ENCODE data around the gene OR10A6. TPM values are rescaled to one million over a fixed set of nuclear protein-coding genes. Genes with fewer than 3 reads are reported as not detected.

The OR10A6 gene, protein sequence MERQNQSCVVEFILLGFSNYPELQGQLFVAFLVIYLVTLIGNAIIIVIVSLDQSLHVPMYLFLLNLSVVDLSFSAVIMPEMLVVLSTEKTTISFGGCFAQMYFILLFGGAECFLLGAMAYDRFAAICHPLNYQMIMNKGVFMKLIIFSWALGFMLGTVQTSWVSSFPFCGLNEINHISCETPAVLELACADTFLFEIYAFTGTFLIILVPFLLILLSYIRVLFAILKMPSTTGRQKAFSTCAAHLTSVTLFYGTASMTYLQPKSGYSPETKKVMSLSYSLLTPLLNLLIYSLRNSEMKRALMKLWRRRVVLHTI
- total RNA-seq (2021) (not detected in 2 replicates), Bru-seq, nascent RNA (percentile 9 among the genes with signal in this experiment), BruChase-seq, experiment 1, labeled RNA remaining after a 2-hour chase (not detected), BruChase-seq, experiment 2, labeled RNA remaining after a 6-hour chase (not detected)
- long read RNA-seq = 0 reads

- Histone ChIP-seq H4K20me1 (ENCODE audit: insufficient read depth) (no peaks in the 10 kb centered on the region), H2AFZ (no peak within 1 kb of the TSS), H3K36me3 (ENCODE audit: low read depth) (no peaks in the 10 kb centered on the region), H3K4me1 (replicated peaks; ENCODE audit: insufficient read depth) (peaks cover 6% of the 10 kb centered on the region), H3K27ac (no peak within 1 kb of the TSS), H3K9me2 (ENCODE audit: insufficient read depth) (no peaks in the 10 kb centered on the region), H3F3A (ENCODE audit: insufficient read depth, low read depth) (peaks cover 4% of the 10 kb centered on the region; the same call in 1 of the 2 replicates), H3K9me3 (ENCODE audit: insufficient read depth, low read depth) (peaks cover 4% of the 10 kb centered on the region; the same call in 1 of the 2 replicates), H3K4me2 (no peak within 1 kb of the TSS), H3K4me3 (no peak within 1 kb of the TSS), H3K79me2 (ENCODE audit: low read depth) (no peaks in the 10 kb centered on the region), H3K27me3 (ENCODE audit: insufficient read depth, low read depth) (no peaks in the 10 kb centered on the region)
- intact Hi-C loops (cut with micrococcal nuclease; ENCODE audit: unreplicated experiment) = no loop called here
- TF ChIP-seq CTCF (conservative IDR thresholded peaks at IDR 0.05) (no peak), EZH2 (IDR thresholded peaks at IDR 0.05; ENCODE audit: low read depth) (no peak)
- no peak for DNase-seq
- CTCF ChIA-PET = no interaction called here
- no TSS peak for BruUV-seq (replicated peaks)
- POLR2A ChIA-PET (ENCODE audit: unreplicated experiment) = no interaction called here
Measured at GRCh38 chr11:7931168-7931567, at the start of gene OR10A6. TSS of gene OR10A6 (minus strand) at chr11:7931268. CDS start at chr11:7928662, 2,606 bp downstream.

GRCh38 chr11:7977232-7977917 lies 46.3 kb upstream of the OR10A6 start:
- BruUV-seq (replicated peaks) = no TSS peak
- Histone ChIP-seq H3K27me3 (ENCODE audit: insufficient read depth, low read depth) (no peaks in the 10 kb centered on the region), H3K9me3 (ENCODE audit: insufficient read depth, low read depth) (no peaks in the 10 kb centered on the region), H3K79me2 (ENCODE audit: low read depth) (no peaks in the 10 kb centered on the region), H3K9me2 (ENCODE audit: insufficient read depth) (no peaks in the 10 kb centered on the region), H3K36me3 (ENCODE audit: low read depth) (no peaks in the 10 kb centered on the region), H2AFZ (0 out of 2 replicates have a peak overlapping the region, but pooled peaks have one; percentile 31), H3F3A (ENCODE audit: insufficient read depth, low read depth) (peaks cover 19% of the 10 kb centered on the region), H3K27ac (peak overlapping the region; percentile 91), H3K4me2 (peak overlapping the region; percentile 72), H3K4me1 (replicated peaks; ENCODE audit: insufficient read depth) (peaks cover 39% of the 10 kb centered on the region), H3K4me3 (peak overlapping the region; percentile 35; the same call in 1 of the 2 replicates), H4K20me1 (ENCODE audit: insufficient read depth) (no peaks in the 10 kb centered on the region)
- TF ChIP-seq CTCF (conservative IDR thresholded peaks at IDR 0.05) (no peak), EZH2 (IDR thresholded peaks at IDR 0.05; ENCODE audit: low read depth) (no peak)
- CTCF ChIA-PET = interaction anchor here (0.7 to 2.7 kb wide), 3 partner anchors 10 to 96 kb away, joined by 5 to 11 read pairs (median 9); partner anchors contain the start of gene EIF3F
- intact Hi-C loops (cut with micrococcal nuclease; ENCODE audit: unreplicated experiment) = loop anchor here (1.0 to 2.0 kb wide), 2 partner anchors 41 to 71 kb away; no protein-coding TSS in a partner anchor
- POLR2A ChIA-PET (ENCODE audit: unreplicated experiment) = interaction anchor here (0.5 to 0.7 kb wide), 5 partner anchors 51 to 373 kb away, joined by 3 to 6 read pairs (median 5); no protein-coding TSS in a partner anchor
- DNase-seq = peak; percentile 26 to 88

- CTCF ChIA-PET = interaction anchor here (0.6 to 2.5 kb wide), 3 partner anchors 12 to 75 kb away, joined by 3 to 11 read pairs (median 7); partner anchors contain the start of gene EIF3F
- TF ChIP-seq CTCF (conservative IDR thresholded peaks at IDR 0.05) (no peak), EZH2 (IDR thresholded peaks at IDR 0.05; ENCODE audit: low read depth) (no peak)
Measured at GRCh38 chr11:7974668-7975067, 43.6 kb upstream of the OR10A6 start.

More at GRCh38 chr11:7974668-7975067, 43.6 kb upstream of the OR10A6 start:
- H3K9me3 ChIP-seq (ENCODE audit: insufficient read depth, low read depth) = no peaks in the 10 kb centered on the region
- BruUV-seq (replicated peaks) = no TSS peak
- no peaks in the 10 kb centered on the region for H3K79me2 ChIP-seq (ENCODE audit: low read depth)
- no peak overlapping the region for H3K27ac ChIP-seq
- no peak overlapping the region for H3K4me3 ChIP-seq
- peaks cover 39% of the 10 kb centered on the region for H3K4me1 ChIP-seq (replicated peaks; ENCODE audit: insufficient read depth)
- peak in 1 of 2 experiments; percentile 34 for DNase-seq
- no peaks in the 10 kb centered on the region for H3K9me2 ChIP-seq (ENCODE audit: insufficient read depth)
- intact Hi-C loops (cut with micrococcal nuclease; ENCODE audit: unreplicated experiment) = no loop called here
- no peak overlapping the region for H3K4me2 ChIP-seq
- H3K36me3 ChIP-seq (ENCODE audit: low read depth) = no peaks in the 10 kb centered on the region
- no peak overlapping the region for H2AFZ ChIP-seq
- POLR2A ChIA-PET (ENCODE audit: unreplicated experiment) = interaction anchor here (0.6 to 0.9 kb wide), 4 partner anchors 45 to 71 kb away, joined by 3 to 6 read pairs (median 4); no protein-coding TSS in a partner anchor
- no peaks in the 10 kb centered on the region for H4K20me1 ChIP-seq (ENCODE audit: insufficient read depth)
- H3K27me3 ChIP-seq (ENCODE audit: insufficient read depth, low read depth) = no peaks in the 10 kb centered on the region
- peaks cover 19% of the 10 kb centered on the region for H3F3A ChIP-seq (ENCODE audit: insufficient read depth, low read depth)

Measured in PC-9 (cell line).